Testis (tissue), 2 donors: ENCODE results near the gene ARL15.

Experiments used
- POLR2A ChIP-seq: fragments of 450-650 bp; IDR thresholded peaks from one replicate; pipeline ENCODE4 v1.6.1; 2017; ENCODE audit warnings: antibody characterized with exemption, mild to moderate bottlenecking, moderate library complexity
- TF ChIP-seq, protein P1 (sequence below), 3 experiments: fragments of 450-650 bp in 2 of 3; fragments of 200-600 bp in 1 of 3; sonication (generic) in 1 of 3; IDR thresholded peaks; one replicate each; pipeline ENCODE4 v1.5.1; 2016 to 2019; ENCODE audit warnings: antibody characterized with exemption in 3 of 3, mild to moderate bottlenecking in 2 of 3, moderate library complexity in 1 of 3

DNA sequence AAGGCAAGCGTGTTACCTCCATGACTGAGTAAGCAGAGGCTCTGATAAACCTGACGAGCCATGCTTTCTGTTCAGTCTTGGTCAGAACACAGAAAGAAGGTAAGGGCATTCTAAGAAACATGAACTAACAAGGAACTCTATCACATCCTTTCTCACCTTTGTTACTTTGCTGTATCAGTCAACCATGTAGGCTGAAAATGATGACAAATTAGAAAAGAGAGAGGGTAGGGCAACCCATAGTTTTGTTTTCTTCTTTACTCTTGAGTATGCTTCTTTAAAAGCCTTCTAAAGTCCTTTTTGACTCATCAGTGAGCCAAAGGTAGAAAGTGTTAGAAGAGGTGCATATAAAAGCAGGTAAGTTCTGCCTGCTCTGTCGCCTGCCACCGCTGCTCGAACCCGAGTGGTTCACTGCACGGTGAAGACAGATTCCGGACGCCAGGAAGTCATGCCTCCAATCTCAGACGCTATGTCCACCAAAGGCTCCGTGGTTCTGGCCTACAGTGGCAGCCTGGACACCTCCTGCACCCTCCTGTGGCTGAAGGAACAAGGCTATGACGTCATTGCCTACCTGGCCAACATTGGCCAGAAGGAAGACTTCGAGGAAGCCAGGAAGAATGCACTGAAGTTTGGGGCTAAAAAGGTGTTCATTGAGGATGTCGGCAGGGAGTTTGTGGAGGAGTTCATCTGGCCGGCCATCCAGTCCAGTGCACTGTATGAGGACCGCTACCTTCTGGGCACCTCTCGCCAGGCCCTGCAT lies 451.5 kb downstream of the ARL15 start:
- TF ChIP-seq, protein P1, sequence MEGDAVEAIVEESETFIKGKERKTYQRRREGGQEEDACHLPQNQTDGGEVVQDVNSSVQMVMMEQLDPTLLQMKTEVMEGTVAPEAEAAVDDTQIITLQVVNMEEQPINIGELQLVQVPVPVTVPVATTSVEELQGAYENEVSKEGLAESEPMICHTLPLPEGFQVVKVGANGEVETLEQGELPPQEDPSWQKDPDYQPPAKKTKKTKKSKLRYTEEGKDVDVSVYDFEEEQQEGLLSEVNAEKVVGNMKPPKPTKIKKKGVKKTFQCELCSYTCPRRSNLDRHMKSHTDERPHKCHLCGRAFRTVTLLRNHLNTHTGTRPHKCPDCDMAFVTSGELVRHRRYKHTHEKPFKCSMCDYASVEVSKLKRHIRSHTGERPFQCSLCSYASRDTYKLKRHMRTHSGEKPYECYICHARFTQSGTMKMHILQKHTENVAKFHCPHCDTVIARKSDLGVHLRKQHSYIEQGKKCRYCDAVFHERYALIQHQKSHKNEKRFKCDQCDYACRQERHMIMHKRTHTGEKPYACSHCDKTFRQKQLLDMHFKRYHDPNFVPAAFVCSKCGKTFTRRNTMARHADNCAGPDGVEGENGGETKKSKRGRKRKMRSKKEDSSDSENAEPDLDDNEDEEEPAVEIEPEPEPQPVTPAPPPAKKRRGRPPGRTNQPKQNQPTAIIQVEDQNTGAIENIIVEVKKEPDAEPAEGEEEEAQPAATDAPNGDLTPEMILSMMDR (IDR thresholded peaks at IDR 0.05), result no peak
- no peak for TF ChIP-seq POLR2A
